H9 (cell line): ENCODE measurements around the gene ARHGAP26. TPM values are rescaled to one million over a fixed set of nuclear protein-coding genes. Genes with fewer than 3 reads are reported as not detected.

Experiments
- DNase-seq: peaks from one replicate; pipeline ENCODE4 v3.0.0-alpha.2; 2017
- H2AFZ ChIP-seq: one replicate; pipeline ENCODE4 v1.6.1; 2013; ENCODE audit warnings: mild to moderate bottlenecking, low read length, control low read depth, moderate library complexity
- H2AK5ac ChIP-seq: 2 replicates; pipeline ENCODE4 v1.6.1; 2013; ENCODE audit warnings: low read length, control low read depth, mixed read lengths; ENCODE audit not compliant: insufficient read length
- H2BK120ac ChIP-seq: one replicate; pipeline ENCODE4 v1.6.1; 2013; ENCODE audit warnings: low read depth, mild to moderate bottlenecking, low read length, control low read depth, inconsistent platforms; ENCODE audit not compliant: poor library complexity, severe bottlenecking
- H2BK12ac ChIP-seq: 2 replicates; pipeline ENCODE4 v1.6.1; 2013; ENCODE audit warnings: low read length, control low read depth, mixed read lengths, low read depth; ENCODE audit not compliant: insufficient read length
- H2BK15ac ChIP-seq: 2 replicates; pipeline ENCODE4 v1.6.1; 2013; ENCODE audit warnings: low read depth, low read length, control low read depth
- H2BK20ac ChIP-seq: one replicate; pipeline ENCODE4 v1.6.1; 2013; ENCODE audit warnings: low read depth, mild to moderate bottlenecking, low read length, control low read depth, inconsistent platforms; ENCODE audit not compliant: poor library complexity, severe bottlenecking
- H2BK5ac ChIP-seq: 2 replicates; pipeline ENCODE4 v1.6.1; 2013; ENCODE audit warnings: low read length, control low read depth, mixed read lengths; ENCODE audit not compliant: insufficient read length
- H3K14ac ChIP-seq: 2 replicates; pipeline ENCODE4 v1.6.1; 2013; ENCODE audit warnings: low read length, control low read depth; ENCODE audit not compliant: insufficient read depth
- H3K18ac ChIP-seq: 2 replicates; pipeline ENCODE4 v1.6.1; 2013; ENCODE audit warnings: low read depth, mild to moderate bottlenecking, mixed read lengths, low read length, control low read depth; ENCODE audit not compliant: insufficient read length
- H3K23ac ChIP-seq: 2 replicates; pipeline ENCODE4 v1.6.1; 2013; ENCODE audit warnings: low read length, control low read depth, mixed read lengths, low read depth; ENCODE audit not compliant: insufficient read length
- H3K23me2 ChIP-seq: 2 replicates; pipeline ENCODE4 v1.6.1; 2013; ENCODE audit warnings: low read depth, mild to moderate bottlenecking, mixed read lengths, low read length, control low read depth; ENCODE audit not compliant: insufficient read length, poor library complexity, severe bottlenecking
- H3K27ac ChIP-seq: 2 replicates; pipeline ENCODE4 v1.5.1; 2013; ENCODE audit warnings: low read length, control low read depth, mixed read lengths, low read depth; ENCODE audit not compliant: insufficient read length
- H3K27me3 ChIP-seq: 2 replicates; pipeline ENCODE4 v1.6.1; 2013; ENCODE audit warnings: low read length, control low read depth, inconsistent platforms; ENCODE audit not compliant: insufficient read depth
- H3K4ac ChIP-seq: 2 replicates; pipeline ENCODE4 v1.6.1; 2013; ENCODE audit warnings: low read depth, mild to moderate bottlenecking, control low read depth, inconsistent platforms, low read length, moderate library complexity
- H3K4me1 ChIP-seq: 2 replicates; pipeline ENCODE4 v1.6.1; 2013; ENCODE audit warnings: low read length, control low read depth, inconsistent platforms; ENCODE audit not compliant: insufficient read depth
- H3K4me2 ChIP-seq: 2 replicates; pipeline ENCODE4 v1.6.1; 2013; ENCODE audit warnings: low read length, control low read depth, mixed read lengths; ENCODE audit not compliant: insufficient read length, insufficient read depth
- H3K56ac ChIP-seq: 2 replicates; pipeline ENCODE4 v1.6.1; 2013; ENCODE audit warnings: low read depth, mild to moderate bottlenecking, mixed read lengths, low read length, control low read depth; ENCODE audit not compliant: insufficient read length
- H3K79me1 ChIP-seq: 2 replicates; pipeline ENCODE4 v1.6.1; 2013; ENCODE audit warnings: low read depth, mild to moderate bottlenecking, moderate library complexity, low read length, control low read depth, inconsistent platforms; ENCODE audit not compliant: insufficient read depth, poor library complexity, severe bottlenecking
- H3K79me2 ChIP-seq: 2 replicates; pipeline ENCODE4 v1.6.1; 2013; ENCODE audit warnings: low read length, control low read depth, inconsistent platforms; ENCODE audit not compliant: insufficient read depth
- H3K9ac ChIP-seq: 2 replicates; pipeline ENCODE4 v1.6.1; 2013; ENCODE audit warnings: low read length, control low read depth, mixed read lengths; ENCODE audit not compliant: insufficient read length; ENCODE audit errors: extremely low read depth
- H3K9me3 ChIP-seq: one replicate; pipeline ENCODE4 v1.6.1; 2013; ENCODE audit warnings: low read depth, low read length, inconsistent platforms; ENCODE audit not compliant: control insufficient read depth
- H3T11ph ChIP-seq: one replicate; pipeline ENCODE4 v1.6.1; 2013; ENCODE audit warnings: mild to moderate bottlenecking, low read length, control low read depth, inconsistent platforms
- H4K20me1 ChIP-seq: one replicate; pipeline ENCODE4 v1.6.1; 2013; ENCODE audit not compliant: control insufficient read depth, insufficient read length, insufficient read depth
- H4K5ac ChIP-seq: 2 replicates; pipeline ENCODE4 v1.6.1; 2013; ENCODE audit warnings: low read depth, mild to moderate bottlenecking, mixed read lengths, low read length, control low read depth; ENCODE audit not compliant: insufficient read length
- H4K8ac ChIP-seq: replicated peaks from 2 replicates; pipeline ENCODE4 v1.6.1; 2013; ENCODE audit warnings: low read length, control low read depth, mixed read lengths, low read depth; ENCODE audit not compliant: insufficient read length
- H4K91ac ChIP-seq: 2 replicates; pipeline ENCODE4 v1.6.1; 2013; ENCODE audit warnings: low read depth, mild to moderate bottlenecking, moderate library complexity, mixed read lengths, low read length, control low read depth; ENCODE audit not compliant: insufficient read length
- H3K27ac Mint-ChIP-seq, 3 experiments: 2 replicates in 2 of 3; 3 replicates in 1 of 3; pipeline ENCODE4 v1.8.0; 2020 to 2021; ENCODE audit warnings: mixed read lengths in 3 of 3, mild to moderate bottlenecking in 1 of 3, moderate library complexity in 1 of 3
- H3K27me3 Mint-ChIP-seq: 2 replicates; pipeline ENCODE4 v1.8.0; 2021; ENCODE audit warnings: low read depth, mild to moderate bottlenecking, moderate library complexity, mixed read lengths
- H3K36me3 Mint-ChIP-seq, 3 experiments: 2 replicates in 2 of 3; 3 replicates in 1 of 3; pipeline ENCODE4 v1.8.0; 2020 to 2021; ENCODE audit warnings: low read depth in 3 of 3, mixed read lengths in 3 of 3; ENCODE audit not compliant: insufficient read depth in 1 of 3
- H3K4me1 Mint-ChIP-seq, 2 experiments: 2 replicates each; pipeline ENCODE4 v1.8.0; 2020; ENCODE audit warnings: mixed read lengths in 2 of 2
- H3K4me3 Mint-ChIP-seq, 2 experiments: 2 replicates in 1 of 2; 3 replicates in 1 of 2; pipeline ENCODE4 v1.8.0; 2020 to 2021; ENCODE audit warnings: mild to moderate bottlenecking in 2 of 2, mixed read lengths in 2 of 2, moderate library complexity in 1 of 2
- H3K9me3 Mint-ChIP-seq, 2 experiments: 2 replicates in 1 of 2; 3 replicates in 1 of 2; pipeline ENCODE4 v1.8.0; 2020; ENCODE audit warnings: mild to moderate bottlenecking in 2 of 2, mixed read lengths in 2 of 2, moderate library complexity in 1 of 2
- CTCF ChIP-seq: fragments of 200-600 bp; sonication (generic); conservative IDR thresholded peaks from 3 replicates; pipeline ENCODE4 v1.8.0; 2021; ENCODE audit warnings: antibody characterized with exemption, mild to moderate bottlenecking
- WGBS: extraction: QIAGEN DNeasy Blood & Tissue Kit; methylation state at CpG from one replicate; pipeline ENCODE4 v1.1.7; 2013; ENCODE audit warnings: missing lambda C conversion rate, low lambda C conversion rate, mixed read lengths; ENCODE audit not compliant: insufficient read length; ENCODE audit errors: extremely low coverage; 5-methylcytosine and 5-hydroxymethylcytosine counted together
- total RNA-seq: library from RNA; stranded (reverse); gene quantifications from 2 replicates; pipeline ENCODE4 v1.2.1, GENCODE V29; 2021

ARHGAP26 gene
- total RNA-seq, 1 experiment from 2014 or later, result 13.8 TPM

DNA sequence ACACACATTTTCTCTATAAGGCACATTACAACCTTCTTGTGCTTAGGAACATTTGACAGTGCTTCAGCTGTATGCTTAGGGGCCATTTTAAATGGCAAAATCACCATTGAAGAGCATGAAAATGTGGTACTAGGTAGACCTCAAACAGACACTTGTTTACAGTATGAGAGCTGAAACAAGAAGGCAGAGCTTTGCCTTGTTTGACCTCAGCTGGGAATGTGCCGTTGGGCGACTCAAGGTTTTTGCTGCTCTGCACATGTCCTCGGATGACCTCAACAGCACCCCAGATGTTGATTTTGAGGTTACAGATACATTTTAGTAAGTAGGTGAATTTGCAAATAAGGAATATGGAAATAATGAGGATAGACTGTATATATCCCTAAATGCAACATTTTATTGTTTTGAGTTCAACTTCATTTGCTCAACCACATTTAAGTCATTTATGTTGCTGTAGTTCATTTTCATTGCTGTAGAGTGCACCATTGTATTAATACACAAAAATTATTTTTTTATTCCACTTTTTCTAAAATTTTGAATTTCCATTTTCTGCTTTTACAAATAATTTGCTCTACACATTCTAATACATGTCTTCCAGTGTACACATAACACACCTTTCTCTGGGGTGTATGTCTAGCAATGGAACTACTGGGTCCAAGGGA lies 426.6 kb downstream of the ARHGAP26 start:
- Histone ChIP-seq H3K18ac (no peak overlapping the region), H3K56ac (no peak overlapping the region), H4K91ac (no peak overlapping the region), H3K9me3 (no peaks in the 10 kb centered on the region), H3K79me1 (no peaks in the 10 kb centered on the region), H2BK5ac (no peak overlapping the region), H3T11ph (no peak overlapping the region), H2BK15ac (no peak overlapping the region), H3K27me3 (no peaks in the 10 kb centered on the region), H4K20me1 (no peaks in the 10 kb centered on the region), H3K4me2 (no peak overlapping the region), H3K4ac (no peak overlapping the region), H3K9ac (no peak overlapping the region), H4K8ac (no peak overlapping the region), H2BK120ac (no peak overlapping the region), H4K5ac (no peak overlapping the region), H3K14ac (no peak overlapping the region), H3K23me2 (no peaks in the 10 kb centered on the region), H2AFZ (no peak overlapping the region), H3K23ac (no peak overlapping the region), H3K27ac (no peak overlapping the region), H2BK20ac (no peak overlapping the region), H3K79me2 (no peaks in the 10 kb centered on the region), H2BK12ac (no peak overlapping the region), H3K4me1 (no peaks in the 10 kb centered on the region), H2AK5ac (no peak overlapping the region)
- DNase-seq, result no peak
- Mint-ChIP-seq H3K27ac (no peak overlapping the region), H3K4me1 (peaks cover 3 to 4% of the 10 kb centered on the region in 2 experiments), H3K4me3 (no peak overlapping the region), H3K27me3 (no peaks in the 10 kb centered on the region), H3K36me3 (peaks cover 8 to 10% (median 8%) of the 10 kb centered on the region in 3 experiments; a peak in 6 of 7 replicates), H3K9me3 (peaks cover 8 to 9% of the 10 kb centered on the region in 2 experiments; a peak in 3 of 5 replicates)
- WGBS, result no CpG with 5 or more reads among the region's 3 CpGs
- TF ChIP-seq CTCF, result no peak
